ENCODE data around the gene CLMP. TPM values are rescaled to one million over a fixed set of nuclear protein-coding genes. Genes with fewer than 3 reads are reported as not detected.
"Not testable (repeated sequence)": the region's sequence is repeated elsewhere in the genome, so short reads cannot be mapped to it uniquely, and the experiment has no call there.

Gene CLMP
- total RNA-seq, 1 experiment from 2014 or later: 3.2 TPM

GRCh38 chr11:123090168-123090567 lies 104.9 kb downstream of the CLMP start:
- H3K9ac ChIP-seq (ENCODE audit: low read length); H3K4me2 ChIP-seq (ENCODE audit: low read length); RAD21 ChIA-PET (ENCODE audit: low non-redundant PET in 1 of 2, low total read pairs in 2 of 2, uncharacterized antibody in 2 of 2, unreplicated experiment in 2 of 2); H3K36me3 ChIP-seq (ENCODE audit: control insufficient read depth in 1 of 2, insufficient read depth in 2 of 2, low read length in 2 of 2); H3K79me2 ChIP-seq (ENCODE audit: insufficient read depth, low read length); H3K27ac ChIP-seq (ENCODE audit: low read depth, low read length); intact Hi-C loops (cut with micrococcal nuclease); H3K4me3 ChIP-seq (replicated peaks in 1 of 2; ENCODE audit: low read depth in 1 of 2, low read length in 2 of 2); H4K20me1 ChIP-seq (ENCODE audit: insufficient read depth); H3K9me3 ChIP-seq (ENCODE audit: control insufficient read depth in 1 of 2, insufficient read depth in 1 of 2, low read depth in 1 of 2, low read length in 2 of 2); H3K4me1 ChIP-seq (ENCODE audit: control insufficient read depth in 1 of 2, insufficient read depth in 2 of 2, low read length in 2 of 2); H3K9me2 ChIP-seq (ENCODE audit: insufficient read depth); H2AFZ ChIP-seq (ENCODE audit: low read depth, low read length, poor library complexity, severe bottlenecking); CTCF ChIA-PET; POLR2A ChIA-PET; ATAC-seq; DNase-seq (ENCODE audit: low read depth, low spot score); BruUV-seq (replicated peaks); H3K27me3 ChIP-seq (ENCODE audit: insufficient read depth, low read length): not testable (repeated sequence)

DNA sequence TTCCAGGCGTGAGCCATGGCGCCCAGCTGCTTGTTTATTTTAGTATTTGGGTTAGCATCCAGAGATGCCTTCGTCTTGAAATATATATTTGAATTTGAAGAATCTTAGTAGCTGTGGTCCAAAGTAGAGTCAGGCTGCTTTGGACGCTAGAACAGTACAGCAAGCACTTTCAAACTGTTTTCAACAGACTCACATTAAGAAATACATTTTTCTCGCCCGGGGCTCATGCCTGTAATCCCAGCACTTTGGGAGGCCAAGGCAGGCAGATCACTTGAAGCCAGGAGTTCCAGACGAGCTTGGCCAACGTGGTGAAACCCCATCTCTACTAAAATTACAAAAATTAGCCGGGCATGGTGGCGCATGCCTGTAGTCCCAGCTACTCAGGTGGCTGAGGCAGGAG lies 106.2 kb downstream of the CLMP start:
- BruUV-seq (replicated peaks); H3K27me3 ChIP-seq (ENCODE audit: insufficient read depth, low read length); H3K27ac ChIP-seq (ENCODE audit: low read depth, low read length); H3K79me2 ChIP-seq (ENCODE audit: insufficient read depth, low read length); H3K4me1 ChIP-seq (ENCODE audit: control insufficient read depth in 1 of 2, insufficient read depth in 2 of 2, low read length in 2 of 2); H2AFZ ChIP-seq (ENCODE audit: low read depth, low read length, poor library complexity, severe bottlenecking); H3K36me3 ChIP-seq (ENCODE audit: control insufficient read depth in 1 of 2, insufficient read depth in 2 of 2, low read length in 2 of 2); CTCF ChIA-PET; RAD21 ChIA-PET (ENCODE audit: low non-redundant PET in 1 of 2, low total read pairs in 2 of 2, uncharacterized antibody in 2 of 2, unreplicated experiment in 2 of 2); intact Hi-C loops (cut with micrococcal nuclease); DNase-seq (ENCODE audit: low read depth, low spot score); H4K20me1 ChIP-seq (ENCODE audit: insufficient read depth); H3K4me3 ChIP-seq (replicated peaks in 1 of 2; ENCODE audit: low read depth in 1 of 2, low read length in 2 of 2); ATAC-seq; H3K4me2 ChIP-seq (ENCODE audit: low read length); H3K9me3 ChIP-seq (ENCODE audit: control insufficient read depth in 1 of 2, insufficient read depth in 1 of 2, low read depth in 1 of 2, low read length in 2 of 2); H3K9me2 ChIP-seq (ENCODE audit: insufficient read depth); H3K9ac ChIP-seq (ENCODE audit: low read length): not testable (repeated sequence)
- POLR2A ChIA-PET: interaction anchor here (1.4 kb wide), 1 partner anchor 27 kb away, joined by 3 read pairs; no protein-coding TSS in a partner anchor

DNA sequence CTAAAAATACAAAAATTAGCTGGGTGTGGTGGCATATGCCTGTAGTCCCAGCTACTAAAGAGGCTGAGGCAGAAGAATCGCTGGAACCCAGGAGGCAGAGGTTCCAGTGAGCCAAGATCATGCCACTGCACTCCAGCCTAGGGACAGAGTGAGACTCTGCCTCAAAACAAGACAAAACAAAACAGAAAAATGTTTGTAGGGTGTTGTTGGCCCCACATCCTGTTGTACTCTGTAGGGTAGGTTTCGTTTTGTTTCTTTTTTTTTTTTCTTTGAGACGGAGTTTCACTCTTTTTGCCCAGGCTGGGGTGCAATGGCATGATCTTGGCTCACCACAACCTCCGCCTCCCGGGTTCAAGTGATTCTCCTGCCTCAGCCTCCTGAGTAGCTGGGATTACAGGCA lies 107.4 kb downstream of the CLMP start:
- H3K36me3 ChIP-seq (ENCODE audit: control insufficient read depth in 1 of 2, insufficient read depth in 2 of 2, low read length in 2 of 2); intact Hi-C loops (cut with micrococcal nuclease); H4K20me1 ChIP-seq (ENCODE audit: insufficient read depth); BruUV-seq (replicated peaks); H3K27ac ChIP-seq (ENCODE audit: low read depth, low read length); H3K9me3 ChIP-seq (ENCODE audit: control insufficient read depth in 1 of 2, insufficient read depth in 1 of 2, low read depth in 1 of 2, low read length in 2 of 2); ATAC-seq; H3K9me2 ChIP-seq (ENCODE audit: insufficient read depth); POLR2A ChIA-PET; RAD21 ChIA-PET (ENCODE audit: low non-redundant PET in 1 of 2, low total read pairs in 2 of 2, uncharacterized antibody in 2 of 2, unreplicated experiment in 2 of 2); DNase-seq (ENCODE audit: low read depth, low spot score); H3K27me3 ChIP-seq (ENCODE audit: insufficient read depth, low read length); H3K79me2 ChIP-seq (ENCODE audit: insufficient read depth, low read length); H2AFZ ChIP-seq (ENCODE audit: low read depth, low read length, poor library complexity, severe bottlenecking); H3K9ac ChIP-seq (ENCODE audit: low read length); H3K4me2 ChIP-seq (ENCODE audit: low read length); H3K4me3 ChIP-seq (replicated peaks in 1 of 2; ENCODE audit: low read depth in 1 of 2, low read length in 2 of 2): not testable (repeated sequence)
- CTCF ChIA-PET: interaction anchor here (1.0 kb wide), 1 partner anchor 15 kb away, joined by 3 read pairs; no protein-coding TSS in a partner anchor
- H3K4me1 ChIP-seq (ENCODE audit: control insufficient read depth in 1 of 2, insufficient read depth in 2 of 2, low read length in 2 of 2): peaks cover 7 to 12% of the 10 kb centered on the region in 2 experiments; a peak in 3 of 4 replicates

Data from HCT116 (cell line).